Fibroblast of skin of right quadriceps (primary cell): ENCODE data around the gene CLCN4.

Experiments
- DNase-seq: peaks from one replicate; pipeline ENCODE4 v3.0.0-alpha.2; 2013

Gene CLCN4

DNA sequence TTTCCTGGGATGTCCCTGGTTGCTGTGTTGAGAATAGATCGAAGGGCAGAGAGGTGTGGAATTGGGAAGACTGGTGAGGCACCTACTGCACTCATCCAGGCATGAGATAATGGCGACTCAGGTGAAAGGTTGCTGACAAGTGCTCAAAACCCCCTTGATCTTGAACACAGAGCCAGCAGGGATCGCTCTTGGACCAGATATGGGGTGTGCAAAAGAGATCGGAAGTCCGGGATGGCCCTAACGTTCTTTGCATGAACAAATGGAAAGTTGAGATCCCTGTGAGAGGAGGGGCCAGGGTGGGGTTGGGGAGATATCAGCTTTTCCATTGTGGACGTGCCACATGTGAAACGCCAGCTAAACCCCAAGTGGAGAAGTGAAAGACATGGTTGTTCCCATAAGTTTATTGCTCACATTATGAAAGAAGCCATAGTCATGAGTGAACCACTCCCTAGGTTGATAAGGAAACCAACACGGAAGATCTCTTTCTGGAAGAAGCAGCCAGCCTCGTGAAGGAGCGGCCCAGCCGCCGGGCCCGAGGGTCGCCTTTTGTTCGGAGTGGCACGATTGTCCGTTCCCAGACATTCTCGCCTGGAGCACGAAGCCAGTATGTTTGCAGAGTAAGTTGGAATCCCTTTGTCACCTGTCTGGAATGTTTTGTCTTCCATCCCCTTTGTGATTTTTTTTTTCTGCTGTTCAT, 22.6 kb upstream of the CLCN4 start:
- DNase-seq = no peak

GRCh38 chrX:10134921-10135320, 21.9 kb upstream of the CLCN4 start:
- DNase-seq = no peak

- DNase-seq = no peak
Measured at GRCh38 chrX:10135561-10136399, 21.0 kb upstream of the CLCN4 start.

DNA sequence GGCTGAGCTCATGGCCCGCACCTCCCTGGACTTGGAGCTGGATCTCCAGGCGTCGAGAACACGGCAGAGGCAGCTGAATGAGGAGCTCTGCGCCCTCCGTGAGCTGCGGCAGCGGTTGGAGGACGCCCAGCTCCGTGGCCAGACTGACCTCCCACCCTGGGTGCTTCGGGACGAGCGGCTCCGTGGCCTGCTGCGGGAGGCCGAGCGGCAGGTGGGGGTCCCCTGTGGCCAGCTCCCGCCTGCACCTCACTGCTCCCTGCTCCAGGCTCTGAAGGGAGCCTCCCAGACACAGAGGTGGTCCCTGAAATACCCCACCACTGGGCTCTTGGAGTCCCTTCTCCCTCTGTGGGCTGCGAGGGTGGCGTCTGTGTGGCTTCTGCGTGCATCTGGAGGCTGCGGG, 18.0 kb upstream of the CLCN4 start:
- no peak for DNase-seq

DNA sequence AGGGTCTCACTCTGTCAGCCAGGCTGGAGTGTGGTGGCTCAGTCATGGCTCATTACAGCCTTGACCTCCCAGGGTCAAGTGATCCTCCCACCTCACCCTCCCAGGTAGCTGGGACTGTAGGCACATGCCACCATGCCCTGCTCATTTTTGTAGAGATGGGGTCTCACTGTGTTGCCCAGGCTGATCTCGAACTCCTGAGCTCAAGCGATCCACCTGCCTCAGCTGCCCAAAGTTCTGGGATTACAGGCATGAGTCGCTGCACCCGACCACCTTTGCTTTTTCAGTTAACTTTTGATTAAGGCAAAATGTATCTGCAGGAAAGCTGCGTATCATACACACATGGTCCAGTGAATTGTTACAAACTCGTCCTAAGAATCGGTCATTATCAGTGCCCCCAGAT, 16.5 kb upstream of the CLCN4 start:
- no peak for DNase-seq

DNA sequence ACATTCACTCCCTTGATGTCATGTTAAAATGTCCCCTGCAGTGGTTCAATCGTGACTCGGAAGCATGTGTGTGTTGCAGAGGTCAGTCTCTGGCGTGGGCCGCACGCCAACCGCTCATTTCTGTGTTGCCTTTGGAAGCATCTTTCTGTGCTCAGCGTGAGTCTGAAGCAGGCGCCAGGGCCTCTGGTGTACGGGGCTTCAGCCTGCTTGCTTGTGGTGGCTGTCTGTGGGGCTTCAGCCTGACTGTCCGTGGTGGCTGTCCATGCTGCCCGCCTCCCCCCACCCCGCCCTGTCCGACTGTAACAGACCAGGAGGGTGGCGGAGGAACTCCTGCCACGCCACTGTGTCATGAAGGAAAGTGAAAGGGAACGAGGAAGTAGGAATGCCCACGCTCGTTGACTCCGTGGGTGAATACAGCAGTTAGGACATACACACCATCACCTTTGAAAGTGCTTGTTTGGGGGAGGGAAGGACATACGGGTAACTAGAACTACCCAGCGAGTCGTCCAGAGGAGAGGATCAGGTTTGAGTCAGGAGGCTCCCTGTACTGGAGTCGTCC, 14.7 kb upstream of the CLCN4 start:
- DNase-seq = no peak

- DNase-seq = no peak
Measured at GRCh38 chrX:10143071-10143983, 13.4 kb upstream of the CLCN4 start.

DNA sequence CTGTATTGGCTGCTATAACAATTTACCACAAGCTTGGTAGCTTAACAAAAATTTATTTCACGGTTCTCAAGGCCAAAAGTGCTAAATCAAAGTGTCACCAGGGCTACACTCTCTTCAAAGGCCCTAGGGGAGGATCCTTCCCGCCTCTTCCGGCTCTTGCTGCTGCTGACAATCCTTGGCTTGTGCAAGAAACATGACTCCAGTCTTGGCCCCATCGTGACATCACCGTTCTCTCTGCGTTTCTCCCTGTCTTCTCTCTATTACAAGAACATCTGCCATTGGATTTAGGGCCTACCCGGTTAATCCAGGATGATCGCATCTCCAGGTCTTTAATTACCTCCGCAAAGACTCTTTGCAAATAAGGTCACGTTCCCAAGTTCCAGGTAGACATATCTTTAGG, 10.4 kb upstream of the CLCN4 start:
- DNase-seq = peak; percentile 38

DNA sequence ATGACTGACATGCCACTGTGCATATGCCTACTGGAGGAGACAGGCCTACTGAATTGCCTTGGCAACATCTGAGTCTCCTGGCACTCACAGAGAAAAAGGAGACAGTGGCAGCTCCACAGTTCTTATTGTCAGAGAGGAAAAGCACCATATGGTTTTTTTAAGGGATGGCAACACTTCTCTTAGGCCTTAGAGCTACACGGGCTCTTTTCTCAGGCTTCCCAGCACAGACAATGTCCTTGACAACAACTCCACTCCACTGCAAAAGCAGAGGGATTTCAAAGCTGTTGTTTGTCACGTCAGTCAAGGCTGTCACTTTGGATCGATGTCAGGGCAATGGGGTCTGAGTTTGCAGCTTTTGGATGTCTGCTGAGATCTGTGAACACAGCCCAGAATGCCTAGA, 4.7 kb upstream of the CLCN4 start:
- no peak for DNase-seq

- no peak for DNase-seq
Measured at GRCh38 chrX:10155137-10155536, 1.6 kb upstream of the CLCN4 start.

GRCh38 chrX:10157032-10157341, 212 bp downstream of the CLCN4 start:
- DNase-seq = no peak

- DNase-seq = peak; percentile 53
Measured at GRCh38 chrX:10157543-10157942, 768 bp downstream of the CLCN4 start.

DNA sequence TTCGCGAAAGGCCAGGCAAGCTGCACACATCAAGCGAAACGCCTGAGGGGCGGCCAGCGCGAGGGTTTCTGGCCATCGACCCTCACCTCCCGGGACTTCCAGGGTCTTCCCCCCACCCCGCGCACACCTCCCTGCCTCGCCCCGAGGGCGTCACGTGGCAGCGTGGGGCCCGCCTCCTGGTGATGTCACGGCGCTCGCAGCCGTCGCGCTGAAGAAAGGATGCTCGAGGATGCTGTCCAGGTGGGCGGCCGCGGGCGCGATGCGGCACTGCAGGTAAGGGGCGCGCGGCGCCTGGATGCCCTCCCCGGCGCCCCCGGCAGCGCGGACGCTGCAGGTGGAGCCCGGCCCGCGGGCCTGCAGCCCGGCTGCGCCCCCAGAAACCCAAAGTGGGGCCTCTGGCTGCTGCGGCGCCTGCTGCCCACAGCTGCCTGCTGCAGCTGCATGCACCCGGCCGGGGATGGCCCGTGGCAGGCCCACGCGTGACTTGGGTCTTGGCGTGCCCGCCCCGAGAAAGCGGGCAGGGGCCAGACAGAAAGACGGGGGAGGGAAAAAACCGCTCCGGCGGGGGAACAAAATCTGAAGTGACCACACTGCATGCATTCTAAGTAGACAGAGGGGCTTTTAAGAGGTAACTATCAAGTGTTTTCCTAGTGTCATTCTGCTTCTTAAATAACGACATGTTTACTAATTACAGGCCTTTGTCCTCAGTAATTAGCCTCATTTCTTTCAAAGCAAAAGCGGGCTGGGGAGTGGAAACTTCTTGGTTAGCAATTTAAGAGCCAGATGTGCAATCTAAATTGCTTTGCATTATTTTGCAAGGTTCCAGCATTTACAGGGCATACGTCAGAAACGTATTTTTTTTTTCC, 1.7 kb downstream of the CLCN4 start:
- no peak for DNase-seq

- no peak for DNase-seq
Measured at GRCh38 chrX:10159145-10159468, 2.3 kb downstream of the CLCN4 start.

DNA sequence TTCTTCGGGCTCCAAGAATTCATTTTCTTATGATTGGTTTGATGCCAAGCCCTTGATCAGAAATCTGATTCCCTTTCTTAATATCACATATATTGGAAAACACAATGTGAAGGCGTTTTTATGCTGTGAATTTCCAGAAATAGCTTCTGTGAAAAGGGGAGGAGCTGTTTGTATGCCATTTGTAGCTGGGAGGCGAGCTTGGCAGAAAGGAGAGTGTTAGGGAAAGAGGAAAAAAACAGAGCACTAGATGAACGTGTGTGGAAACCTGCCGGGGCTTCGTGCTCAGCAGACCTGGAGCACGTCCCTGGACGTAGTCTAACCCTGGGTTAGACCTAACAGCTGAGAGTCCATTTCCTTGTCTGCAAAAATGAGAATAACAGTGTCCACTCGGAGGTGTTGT, 3.4 kb downstream of the CLCN4 start:
- no peak for DNase-seq

DNA sequence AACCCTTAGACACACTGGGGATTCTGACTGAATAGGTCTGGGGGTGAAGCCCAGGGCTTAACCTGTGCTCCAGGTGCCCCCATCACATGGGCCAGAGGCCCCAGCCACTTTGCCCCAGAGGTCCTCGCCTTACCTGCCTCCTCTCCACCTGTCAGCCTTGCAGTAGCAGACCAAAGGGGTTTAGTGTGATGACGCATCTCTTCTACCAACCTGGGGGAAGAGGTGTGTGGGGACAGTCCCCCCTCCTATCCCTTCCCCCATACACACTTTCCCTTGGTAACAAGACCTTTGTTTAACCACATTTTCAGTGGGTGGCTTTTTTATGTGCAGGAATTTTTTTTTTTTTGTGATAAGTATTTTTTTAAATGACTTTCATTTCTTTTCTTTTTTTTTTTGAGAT, 6.3 kb downstream of the CLCN4 start:
- no peak for DNase-seq

DNA sequence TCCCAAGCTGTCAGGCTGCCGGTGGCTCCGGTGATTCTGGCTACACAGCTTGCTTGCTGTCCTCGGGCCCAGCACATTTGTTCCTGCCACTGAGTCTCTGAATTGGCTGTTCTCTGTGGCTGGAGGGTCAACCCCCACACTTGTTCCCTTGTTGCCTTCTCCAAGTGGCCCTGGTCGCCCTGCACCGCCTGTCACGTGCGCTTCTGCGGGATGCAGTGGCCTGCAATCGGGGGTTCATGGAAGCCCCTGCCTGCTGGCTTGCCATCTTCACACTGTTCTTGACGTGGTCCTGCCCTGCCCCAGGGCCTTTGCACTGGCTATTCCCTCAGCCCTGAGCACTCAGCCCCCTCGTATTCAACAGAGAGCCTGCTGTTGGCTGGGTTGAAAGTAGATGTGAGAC, 8.1 kb downstream of the CLCN4 start:
- no peak for DNase-seq

DNA sequence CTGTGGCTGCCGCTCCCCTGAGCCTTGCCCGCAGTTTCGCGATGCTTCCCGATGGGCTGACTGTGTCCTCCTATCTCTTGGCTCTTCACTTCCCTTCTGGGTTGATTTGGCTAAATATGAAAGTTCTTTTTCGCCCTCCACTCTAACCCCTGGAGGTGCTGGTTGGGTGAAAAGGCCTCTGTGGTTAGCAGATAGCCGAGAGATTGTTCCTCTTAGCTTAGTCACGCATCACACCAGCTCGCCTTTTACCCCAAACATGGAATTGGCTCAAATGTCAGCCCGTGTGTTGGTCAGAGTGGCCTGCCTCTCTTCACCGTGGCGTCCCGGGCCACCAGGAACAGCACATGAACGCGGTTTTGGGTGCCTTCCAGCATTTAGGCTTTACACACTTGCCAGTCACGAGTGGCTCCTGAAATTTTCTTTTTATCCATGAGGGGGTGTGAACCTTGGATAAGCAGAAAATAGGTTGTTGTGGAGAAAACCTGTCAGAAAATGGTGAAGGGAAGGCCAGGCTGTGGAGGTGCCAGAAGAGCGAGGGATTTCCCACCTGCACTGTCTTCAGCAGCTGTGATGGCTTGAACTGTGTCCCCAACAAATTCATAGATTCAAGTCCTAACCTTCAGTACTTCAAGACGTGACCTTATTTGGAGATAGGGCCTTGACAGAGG, 8.9 kb downstream of the CLCN4 start:
- DNase-seq = no peak

- DNase-seq = no peak
Measured at GRCh38 chrX:10166248-10166716, 9.5 kb downstream of the CLCN4 start.

- DNase-seq = no peak
Measured at GRCh38 chrX:10166731-10167151, 10.0 kb downstream of the CLCN4 start.

DNA sequence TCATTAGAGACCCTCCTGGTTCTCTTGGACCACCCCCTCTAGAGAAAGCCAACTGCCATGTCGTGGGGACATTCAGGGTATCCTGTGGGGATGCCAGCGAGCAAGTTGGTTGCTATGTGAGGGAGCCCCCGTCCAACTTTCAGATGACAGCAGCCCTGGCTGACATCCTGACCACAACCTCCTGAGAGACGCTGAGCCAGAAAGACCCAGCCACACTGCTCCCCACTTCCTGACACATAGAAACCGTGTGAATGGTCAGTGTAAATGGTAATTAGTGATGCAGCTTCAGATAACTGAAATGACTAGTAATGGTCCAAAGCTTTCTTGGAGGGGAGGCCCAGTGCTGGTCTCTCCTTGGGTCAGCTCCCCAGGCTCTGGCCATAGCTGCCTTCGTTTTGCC, 10.8 kb downstream of the CLCN4 start:
- DNase-seq = no peak

DNA sequence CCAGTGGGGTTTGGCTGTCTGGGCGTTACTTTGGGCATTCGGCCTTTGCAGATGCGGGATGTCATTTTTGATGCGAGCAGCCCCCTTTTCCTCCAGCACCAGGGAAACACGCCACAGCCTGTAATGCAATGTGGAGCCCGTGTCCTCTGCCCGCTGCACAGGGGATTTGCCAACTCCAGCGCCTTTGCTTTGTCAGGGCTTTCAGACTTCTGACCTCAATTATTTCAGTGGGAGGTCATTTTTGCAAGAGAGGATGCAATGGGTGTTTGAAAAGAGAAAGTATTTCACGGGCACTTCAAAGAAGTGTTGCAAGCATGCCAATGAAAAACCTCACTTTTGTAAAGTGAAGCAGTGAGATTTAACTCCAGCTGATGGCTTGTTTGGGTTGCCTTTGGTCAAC, 11.5 kb downstream of the CLCN4 start:
- DNase-seq = no peak
